NCI-H187 treated with DMSO at 0.1 percent for 48 hours (cell line): ENCODE measurements around the gene GTF3C5.
A peak's percentile ranks its signal among the peaks of the same experiment; 100 is the strongest.
"Not testable (repeated sequence)": the region's sequence is repeated elsewhere in the genome, so short reads cannot be mapped to it uniquely, and the experiment has no call there.

Experiments
- DNase-seq: peaks from one replicate; lab custom pipeline; 2025; lab: John Stamatoyannopoulos, UW

GTF3C5 gene

GRCh38 chr9:133089271-133089671 lies 58.5 kb downstream of the GTF3C5 start:
- peak; percentile 7 for DNase-seq

- no peak for DNase-seq
Measured at GRCh38 chr9:133090187-133090586, 59.4 kb downstream of the GTF3C5 start.

GRCh38 chr9:133090752-133091385 lies 60.1 kb downstream of the GTF3C5 start:
- DNase-seq, result no peak

DNA sequence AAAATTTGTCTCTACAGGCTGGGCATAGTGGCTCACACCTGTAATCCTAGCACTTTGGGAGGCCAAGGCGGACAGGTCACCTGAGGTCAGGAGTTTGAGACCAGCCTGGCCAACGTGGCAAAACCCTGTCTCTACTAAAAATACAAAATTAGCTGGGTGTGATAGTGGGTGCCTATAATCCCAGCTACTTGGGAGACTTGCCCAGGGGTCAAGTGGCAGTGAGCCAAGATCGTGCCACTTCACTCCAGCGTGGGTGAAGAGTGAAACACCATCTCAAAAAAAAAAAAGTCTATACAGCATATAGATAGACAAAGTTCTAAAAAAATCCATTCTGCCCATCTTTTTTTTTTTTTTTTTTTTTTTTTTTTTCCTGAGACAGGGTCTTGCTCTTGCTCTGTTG lies 63.6 kb downstream of the GTF3C5 start:
- DNase-seq, result not testable (repeated sequence)

GRCh38 chr9:133094842-133095393 lies 64.1 kb downstream of the GTF3C5 start:
- no peak for DNase-seq

- no peak for DNase-seq
Measured at GRCh38 chr9:133098104-133098754, 67.4 kb downstream of the GTF3C5 start.

DNA sequence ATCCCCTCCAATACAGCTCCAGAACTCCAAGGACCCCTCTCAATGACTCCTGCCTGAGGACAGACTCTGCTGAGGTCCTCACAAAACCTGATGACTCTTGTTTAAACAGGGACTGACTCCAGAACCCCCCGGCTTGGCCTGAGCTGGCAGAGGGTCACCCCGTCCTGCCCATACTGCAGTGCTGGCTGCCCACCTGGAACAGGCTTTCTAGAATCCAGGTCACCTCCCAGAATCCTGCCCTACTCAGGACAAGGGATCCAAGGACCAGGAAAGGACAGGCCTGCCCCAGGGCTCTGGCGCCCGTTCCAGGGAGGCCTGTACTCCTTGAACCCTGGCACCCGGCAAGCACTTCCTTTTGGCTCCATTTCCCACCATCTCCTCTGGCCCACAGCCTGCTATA lies 68.1 kb downstream of the GTF3C5 start:
- DNase-seq, result no peak

DNA sequence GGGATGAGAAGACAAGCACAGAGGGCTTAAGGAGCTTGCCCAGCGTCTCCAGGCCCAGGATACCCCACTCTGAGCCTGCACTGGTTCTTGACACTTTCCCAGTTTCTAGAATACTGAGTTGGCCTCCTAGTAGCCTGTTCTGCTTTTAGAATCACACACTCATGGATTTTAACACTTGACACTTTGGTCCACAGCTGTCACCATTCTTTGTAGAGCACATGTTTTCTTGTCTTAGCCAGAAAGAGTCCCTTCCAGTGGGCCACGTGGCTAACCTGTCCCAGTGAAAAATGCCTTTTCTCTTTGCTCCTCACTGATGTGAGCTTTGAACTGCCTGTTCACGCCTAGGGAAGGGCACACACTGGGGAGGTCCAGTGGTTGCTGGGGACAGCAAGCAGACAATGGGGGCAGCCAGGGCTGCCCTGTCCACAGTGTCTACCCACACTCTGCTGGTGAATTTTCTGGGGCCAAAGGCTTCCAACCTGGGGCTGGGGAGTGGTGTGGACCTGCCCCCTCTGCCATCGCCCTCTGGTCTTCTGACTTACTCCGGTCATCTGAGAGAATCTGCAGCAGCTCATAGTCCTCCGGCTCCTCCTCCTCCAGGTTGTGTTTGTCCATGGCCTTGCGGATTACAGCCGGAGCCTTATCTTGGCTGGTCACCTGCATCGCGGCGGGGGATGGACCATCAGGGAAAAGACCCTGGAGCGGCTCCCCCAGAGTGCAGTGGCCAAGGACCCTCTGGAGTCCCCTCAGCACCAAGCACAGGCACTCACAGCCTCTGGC lies 69.1 kb downstream of the GTF3C5 start:
- no peak for DNase-seq

DNA sequence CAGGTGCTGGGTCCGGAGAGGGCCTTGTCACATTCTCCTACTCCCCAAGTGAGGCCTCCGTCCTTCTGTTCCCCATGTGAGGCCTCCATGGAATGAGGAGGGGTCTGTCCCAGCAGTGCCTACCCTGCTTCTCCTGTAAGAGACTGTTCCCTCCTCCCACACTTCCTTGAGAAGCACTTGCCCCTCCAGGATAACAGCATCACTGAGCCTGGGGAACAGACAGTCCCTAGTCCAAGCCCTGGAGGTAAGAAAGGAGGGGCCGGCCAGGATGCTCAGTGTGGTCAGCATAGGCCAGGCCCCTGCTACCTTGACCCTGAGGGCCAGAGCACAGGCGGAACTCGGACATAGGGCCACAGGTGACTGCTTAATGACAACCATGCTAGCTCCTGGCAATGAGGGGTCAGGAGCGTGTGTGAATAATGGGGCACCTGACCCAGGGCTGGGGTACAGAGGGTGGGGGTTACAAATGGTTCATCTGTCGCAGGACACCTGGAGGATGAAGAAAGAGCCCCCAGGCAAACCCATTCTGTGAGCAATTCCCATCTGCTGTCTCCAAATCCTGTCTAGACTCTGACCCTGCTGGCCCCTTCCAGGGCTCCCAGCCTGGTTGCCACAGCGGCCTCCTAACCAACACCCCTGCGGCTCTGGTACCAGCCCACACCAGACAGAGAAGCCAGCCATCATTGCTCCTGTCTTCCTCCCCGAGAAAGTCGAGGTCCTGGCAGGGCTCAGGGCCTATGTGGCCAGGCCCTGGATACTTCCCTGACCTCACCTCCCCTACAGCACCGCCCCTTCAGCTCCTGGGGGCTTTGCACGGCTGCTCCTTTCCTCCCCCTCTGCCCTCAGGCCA lies 69.9 kb downstream of the GTF3C5 start:
- DNase-seq, result no peak

DNA sequence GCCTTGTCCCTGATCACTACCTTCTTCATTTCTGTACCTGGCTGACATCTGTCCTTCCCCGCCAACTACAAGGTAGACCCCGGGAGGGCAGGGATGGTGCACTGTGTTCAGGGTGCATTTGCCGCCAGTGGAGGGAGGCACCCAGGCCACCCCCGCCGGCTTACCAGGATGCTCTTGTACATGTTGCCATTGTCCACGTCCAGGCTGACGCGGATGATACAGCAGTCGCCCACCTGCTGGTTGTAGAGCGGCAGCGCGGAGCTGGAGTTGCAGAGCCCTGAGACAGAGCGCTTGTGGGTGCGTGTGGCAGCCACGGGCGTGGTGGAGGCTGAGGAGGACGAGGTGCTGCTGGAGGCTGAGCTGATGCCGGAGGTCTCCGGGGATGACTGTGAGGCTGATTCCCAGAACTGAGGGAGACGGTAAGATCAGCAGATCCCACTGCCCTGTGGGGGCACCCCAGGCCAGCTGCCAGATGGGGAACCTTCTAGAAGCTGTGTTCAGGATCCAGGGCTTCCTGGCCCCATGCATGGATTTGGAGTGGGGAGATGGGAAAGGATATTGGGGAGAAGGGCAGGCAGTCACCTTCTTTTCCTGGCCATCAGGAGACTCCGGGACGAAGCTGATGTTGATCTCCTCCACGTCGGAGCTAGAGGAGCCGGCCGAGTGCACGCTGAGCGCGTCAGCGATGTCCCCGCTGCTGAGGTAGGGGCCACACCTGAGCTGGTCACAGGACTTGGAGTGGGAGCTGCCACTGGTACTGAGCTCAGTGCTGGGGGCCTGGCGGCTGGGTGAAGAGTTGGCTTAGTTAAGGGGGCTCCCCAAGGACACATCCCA lies 70.8 kb downstream of the GTF3C5 start:
- no peak for DNase-seq

- no peak for DNase-seq
Measured at GRCh38 chr9:133102190-133103021, 71.6 kb downstream of the GTF3C5 start.

DNA sequence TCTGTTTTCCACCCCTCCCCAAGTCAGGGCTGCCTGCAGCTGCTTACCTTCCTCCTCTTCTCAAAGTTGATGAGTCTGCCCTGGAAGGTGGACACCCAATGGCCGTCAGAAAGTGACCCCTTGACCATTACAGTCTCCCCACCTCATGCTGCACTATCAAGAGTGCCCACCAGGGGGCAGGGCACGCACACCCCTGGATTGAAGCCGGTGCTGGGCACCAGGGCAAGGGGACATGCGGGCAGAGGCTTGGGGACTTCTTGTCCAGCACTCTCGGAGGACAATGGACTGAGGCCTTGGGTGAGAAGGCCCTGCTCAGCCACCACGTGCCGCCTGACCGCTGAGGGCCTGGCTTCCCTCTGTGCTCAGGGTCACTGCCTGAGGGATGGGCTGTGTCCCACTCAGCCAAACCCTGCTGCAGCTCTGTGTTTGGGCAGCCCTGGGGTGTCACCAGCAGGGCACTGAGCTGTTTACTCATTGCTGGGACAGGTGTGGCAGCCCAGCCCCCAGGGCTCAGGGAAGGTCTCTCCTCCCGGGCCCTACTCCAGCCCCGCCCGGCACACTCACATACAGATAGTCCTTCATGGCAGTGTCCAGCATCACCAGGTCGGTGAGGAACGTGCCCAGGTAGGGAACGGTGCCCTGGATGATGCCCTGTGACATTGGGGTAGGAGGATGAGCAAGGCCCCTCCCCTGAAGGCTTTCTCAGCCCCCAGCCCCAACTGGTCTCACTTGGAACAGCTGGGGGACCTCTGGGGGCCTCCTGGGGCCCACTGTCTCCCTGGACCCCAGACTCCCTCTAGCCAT lies 72.6 kb downstream of the GTF3C5 start:
- DNase-seq, result no peak

DNA sequence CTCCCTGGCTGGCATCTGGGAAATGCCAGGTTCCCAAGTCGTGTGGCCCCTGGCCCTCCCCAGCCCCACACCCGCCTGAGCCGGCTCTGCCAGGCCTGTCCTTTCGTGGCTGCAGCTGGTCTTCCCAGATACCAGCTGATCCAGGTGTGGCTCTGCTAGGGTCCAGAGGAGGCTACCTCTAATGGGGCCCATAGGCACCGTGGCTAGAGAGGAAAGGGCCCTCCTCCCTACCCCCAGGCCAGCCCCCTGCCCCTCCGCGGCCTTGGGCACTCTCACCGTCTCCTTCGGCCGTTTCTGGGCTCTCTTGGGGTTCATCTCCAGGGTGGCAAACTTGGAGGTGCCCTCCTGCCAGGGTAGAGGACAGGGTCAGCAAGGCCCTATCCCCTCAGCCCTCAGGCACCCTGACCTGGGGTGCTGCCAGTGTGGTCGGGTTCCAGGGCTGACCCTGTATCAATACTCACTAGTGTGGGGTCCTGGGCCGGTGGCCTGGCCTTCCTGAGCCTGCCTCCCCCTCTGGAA lies 73.2 kb downstream of the GTF3C5 start:
- no peak for DNase-seq

GRCh38 chr9:133104718-133105460 lies 74.1 kb downstream of the GTF3C5 start:
- no peak for DNase-seq

GRCh38 chr9:133105461-133105770 lies 74.6 kb downstream of the GTF3C5 start:
- DNase-seq, result no peak

DNA sequence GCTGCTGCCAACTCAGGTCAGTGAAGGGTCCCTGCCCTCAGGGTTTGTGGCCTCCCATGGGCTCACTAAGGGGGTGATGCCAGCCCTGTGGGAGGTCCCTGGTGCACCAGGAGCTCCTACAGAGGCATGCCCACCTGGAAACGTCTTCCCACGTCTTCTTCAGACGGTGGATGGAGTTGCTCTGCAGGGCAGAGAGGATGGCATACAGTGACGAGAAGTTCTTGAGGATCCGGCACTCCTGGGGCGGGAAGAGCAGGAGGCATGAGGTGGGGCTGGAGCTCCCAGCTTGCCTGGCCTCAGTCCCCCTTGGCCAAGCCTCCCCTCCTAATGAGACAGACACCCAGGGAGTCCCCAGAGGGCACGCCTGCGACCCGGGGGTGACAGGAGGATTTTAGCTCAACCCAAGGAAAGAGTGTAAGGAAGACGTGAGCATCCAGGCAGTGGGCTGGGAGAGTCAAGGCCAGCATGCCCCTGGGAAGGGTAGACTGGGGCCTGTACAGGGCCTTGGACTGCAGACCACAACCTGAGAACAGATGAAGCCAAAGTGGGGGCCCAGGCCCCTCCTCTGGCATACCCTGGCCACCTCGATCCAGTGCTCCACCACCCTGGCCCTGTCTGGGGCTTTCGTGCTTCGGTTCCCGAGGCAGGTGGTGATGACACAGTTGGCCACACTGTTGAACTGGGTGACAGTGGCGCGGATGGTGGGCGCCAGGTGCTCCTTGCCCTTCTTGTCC lies 75.9 kb downstream of the GTF3C5 start:
- no peak for DNase-seq

DNA sequence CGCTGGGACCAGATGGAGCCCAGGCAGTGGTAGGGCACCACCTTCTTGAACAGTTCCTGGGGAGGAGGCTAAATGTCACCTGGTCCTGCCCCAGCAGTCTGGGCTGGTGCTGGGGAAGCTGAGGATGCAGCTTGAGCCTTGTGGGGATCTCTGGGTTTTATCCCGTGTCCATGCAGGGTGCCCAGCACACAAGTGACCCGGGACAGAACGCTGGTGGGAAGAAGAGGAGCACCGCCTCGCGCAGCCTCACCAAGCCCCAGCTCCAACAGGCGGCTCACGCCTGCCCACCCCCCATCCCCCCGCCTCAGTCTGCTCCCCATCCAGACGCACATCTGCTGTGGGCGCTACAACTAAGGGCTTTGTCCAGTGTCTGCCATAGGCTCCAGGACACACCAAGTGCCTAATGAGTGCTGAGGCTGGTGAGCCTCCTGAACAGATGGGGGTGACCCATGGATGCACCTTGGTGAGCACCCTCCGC lies 76.5 kb downstream of the GTF3C5 start:
- no peak for DNase-seq
